CD1c-positive myeloid dendritic cell (primary cell): ENCODE measurements around the gene MEX3D.

Experiments used
- DNase-seq: peaks from one replicate; pipeline ENCODE4 v3.0.0-alpha.2; 2016; ENCODE audit errors: extremely low spot score

MEX3D gene

GRCh38 chr19:1518471-1518870, 49.7 kb downstream of the MEX3D start:
- no peak for DNase-seq

GRCh38 chr19:1516395-1516753, 51.8 kb downstream of the MEX3D start:
- no peak for DNase-seq

GRCh38 chr19:1514986-1515721, 53.0 kb downstream of the MEX3D start:
- no peak for DNase-seq

GRCh38 chr19:1514295-1514661, 53.8 kb downstream of the MEX3D start:
- DNase-seq: no peak

GRCh38 chr19:1513499-1514294, 54.4 kb downstream of the MEX3D start:
- peak; percentile 75 for DNase-seq

- peak; percentile 71 for DNase-seq
Observed at GRCh38 chr19:1512671-1513498, 55.2 kb downstream of the MEX3D start, which contains the start of gene ADAMTSL5. TSS of gene ADAMTSL5 (minus strand) at chr19:1513019. CDS start at chr19:1510943, 2,076 bp downstream.

- DNase-seq: no peak
Observed at GRCh38 chr19:1511318-1512317, 56.5 kb downstream of the MEX3D start.

GRCh38 chr19:1510807-1511206, 57.3 kb downstream of the MEX3D start:
- no peak for DNase-seq

GRCh38 chr19:1510442-1510806, 57.7 kb downstream of the MEX3D start:
- no peak for DNase-seq

GRCh38 chr19:1509602-1510441, 58.3 kb downstream of the MEX3D start:
- DNase-seq: no peak

- DNase-seq: no peak
Observed at GRCh38 chr19:1508507-1508856, 59.6 kb downstream of the MEX3D start.

- DNase-seq: peak; percentile 95
Observed at GRCh38 chr19:1507763-1508506, 60.2 kb downstream of the MEX3D start.

- no peak for DNase-seq
Observed at GRCh38 chr19:1507192-1507660, 60.9 kb downstream of the MEX3D start.

GRCh38 chr19:1505991-1506881, 61.9 kb downstream of the MEX3D start:
- no peak for DNase-seq

- no peak for DNase-seq
Observed at GRCh38 chr19:1505012-1505411, 63.1 kb downstream of the MEX3D start.
